NT2/D1 (cell line): ENCODE results near the gene EFCAB6.
A peak's percentile ranks its signal among the peaks of the same experiment; 100 is the strongest.

ENCODE experiments used
- DNase-seq: peaks from one replicate; pipeline ENCODE4 v3.0.0-alpha.2; 2011; ENCODE audit warnings: low read depth, low spot score
- H3K27me3 ChIP-seq: 2 replicates; pipeline ENCODE4 v1.6.0; 2011; ENCODE audit warnings: mild to moderate bottlenecking; ENCODE audit not compliant: insufficient read length, insufficient read depth
- H3K36me3 ChIP-seq: 2 replicates; pipeline ENCODE4 v1.6.1; 2011; ENCODE audit warnings: mild to moderate bottlenecking, low read length, mixed read lengths; ENCODE audit not compliant: insufficient read depth, insufficient read length
- H3K4me1 ChIP-seq: 2 replicates; pipeline ENCODE4 v1.5.1; 2011; ENCODE audit not compliant: insufficient read depth, insufficient read length
- H3K4me3 ChIP-seq: 2 replicates; pipeline ENCODE4 v1.5.1; 2011; ENCODE audit warnings: low read depth; ENCODE audit not compliant: insufficient read length
- H3K9ac ChIP-seq: 2 replicates; pipeline ENCODE4 v1.6.0; 2011; ENCODE audit warnings: low read depth; ENCODE audit not compliant: insufficient read length
- H3K9me3 ChIP-seq: 2 replicates; pipeline ENCODE4 v1.5.1; 2011; ENCODE audit warnings: mild to moderate bottlenecking, low read length; ENCODE audit not compliant: insufficient read depth
- SUZ12 ChIP-seq: IDR thresholded peaks from 2 replicates; pipeline ENCODE4 v1.6.1; 2011; ENCODE audit not compliant: insufficient read length, insufficient read depth; ENCODE audit errors: extremely low read depth
- YY1 ChIP-seq: IDR thresholded peaks from 2 replicates; pipeline ENCODE4 v1.6.1; 2011; ENCODE audit not compliant: insufficient read length, insufficient read depth
- ZNF274 ChIP-seq: IDR thresholded peaks from 2 replicates; pipeline ENCODE4 v1.6.1; 2011; ENCODE audit warnings: mild to moderate bottlenecking, low read depth, low read length

EFCAB6 gene

DNA sequence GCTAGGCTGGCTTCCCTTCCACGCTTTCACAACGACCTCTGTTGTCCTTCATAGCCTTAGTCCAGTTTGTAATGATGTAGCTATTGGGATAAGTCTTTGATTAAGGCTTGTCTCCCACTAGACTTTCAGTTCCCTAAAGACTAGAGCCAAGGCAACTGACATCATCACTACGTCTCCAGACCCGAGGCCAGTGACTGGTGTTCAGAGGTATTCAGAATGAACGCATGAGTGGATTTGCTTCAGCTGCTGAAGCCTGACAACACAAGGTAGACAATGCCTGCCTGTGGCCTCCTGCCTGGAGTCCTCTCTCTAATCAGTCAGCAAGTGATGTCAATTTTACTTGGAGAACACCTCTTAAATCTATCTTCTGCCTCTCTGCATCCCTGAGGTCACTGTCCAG is 13.6 kb downstream of the EFCAB6 start:
- TF ChIP-seq SUZ12, result no peak
- no peak for TF ChIP-seq YY1
- TF ChIP-seq ZNF274, result no peak
- Histone ChIP-seq H3K9me3 (peaks cover 9% of the 10 kb centered on the region; the same call in 1 of the 2 replicates), H3K9ac (no peak overlapping the region), H3K4me3 (no peak overlapping the region), H3K4me1 (no peaks in the 10 kb centered on the region), H3K36me3 (no peaks in the 10 kb centered on the region), H3K27me3 (no peaks in the 10 kb centered on the region)
- no peak for DNase-seq

DNA sequence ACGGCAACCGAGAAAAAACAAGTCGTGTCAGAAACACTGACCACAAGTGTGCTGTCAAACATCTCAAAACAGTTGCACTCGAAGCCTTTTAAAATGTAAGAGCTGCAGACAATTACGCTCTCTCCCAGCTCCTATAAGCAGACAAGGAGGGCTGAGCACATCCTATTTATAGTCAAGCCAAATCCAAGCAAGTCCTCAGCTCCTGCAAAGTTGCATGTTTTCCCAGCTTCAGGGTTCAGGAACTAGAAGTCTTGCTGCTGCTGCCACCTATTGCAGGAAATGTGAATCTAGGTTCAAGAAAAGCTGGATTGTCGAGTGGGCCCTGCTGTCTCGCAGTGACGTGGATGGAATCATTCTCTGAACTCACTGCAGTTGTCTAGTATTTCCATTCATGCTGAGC is 15.5 kb downstream of the EFCAB6 start:
- TF ChIP-seq ZNF274 (no peak), YY1 (no peak), SUZ12 (no peak)
- Histone ChIP-seq H3K9me3 (peaks cover 9% of the 10 kb centered on the region; the same call in 1 of the 2 replicates), H3K27me3 (no peaks in the 10 kb centered on the region)

DNA sequence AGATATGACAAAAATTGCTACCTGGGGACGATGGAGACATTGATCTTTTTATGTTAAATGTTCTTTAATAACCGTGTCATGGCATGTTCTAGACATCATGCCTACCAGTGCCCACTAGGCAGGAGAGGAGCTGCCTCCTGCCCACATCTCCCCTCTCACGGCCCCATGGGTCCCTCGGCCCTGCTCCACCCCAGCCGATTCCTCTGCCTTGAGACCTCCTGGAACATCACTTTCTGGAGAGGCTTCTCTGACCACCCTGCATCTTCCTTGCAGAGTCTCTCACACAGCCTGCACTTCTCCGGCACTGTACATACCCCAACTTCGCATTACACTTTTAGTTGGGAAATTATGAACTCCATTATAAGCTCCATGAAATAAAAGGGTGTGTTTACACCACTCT is 16.8 kb downstream of the EFCAB6 start:
- Histone ChIP-seq H3K36me3 (no peaks in the 10 kb centered on the region), H3K9ac (no peak overlapping the region), H3K4me1 (no peaks in the 10 kb centered on the region), H3K4me3 (no peak overlapping the region), H3K27me3 (no peaks in the 10 kb centered on the region), H3K9me3 (no peaks in the 10 kb centered on the region)
- no peak for TF ChIP-seq YY1
- no peak for TF ChIP-seq SUZ12
- TF ChIP-seq ZNF274, result no peak
- DNase-seq, result no peak

More for the DNA sequence above, 15.5 kb downstream of the EFCAB6 start:
- Histone ChIP-seq H3K9ac (no peak overlapping the region), H3K36me3 (no peaks in the 10 kb centered on the region), H3K4me3 (no peak overlapping the region), H3K4me1 (no peaks in the 10 kb centered on the region)
- peak; percentile 38 for DNase-seq

DNA sequence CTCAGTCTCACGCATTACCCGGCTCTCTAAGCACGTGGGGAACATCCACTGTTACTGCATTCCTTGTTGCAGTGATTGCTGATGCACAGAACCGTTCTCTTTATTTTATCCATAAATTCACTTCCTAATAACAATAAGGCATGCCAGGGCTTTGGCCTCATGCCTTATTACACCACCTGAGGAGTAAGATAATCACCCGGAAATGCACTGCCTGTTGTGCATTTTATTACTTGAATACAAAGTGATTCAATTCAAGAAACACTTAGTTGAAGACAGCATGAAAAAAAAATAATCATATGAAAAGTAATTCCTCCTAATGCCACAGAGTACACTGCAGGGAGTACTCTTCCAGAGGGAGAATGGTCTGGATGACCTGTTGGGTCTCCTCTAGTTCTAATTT is 19.2 kb downstream of the EFCAB6 start:
- H3K27me3 ChIP-seq, result no peaks in the 10 kb centered on the region
- no peak overlapping the region for H3K4me3 ChIP-seq
- TF ChIP-seq ZNF274 (no peak), SUZ12 (no peak), YY1 (no peak)
- no peaks in the 10 kb centered on the region for H3K36me3 ChIP-seq
- no peaks in the 10 kb centered on the region for H3K4me1 ChIP-seq
- DNase-seq, result no peak
- no peak overlapping the region for H3K9ac ChIP-seq
- H3K9me3 ChIP-seq, result no peaks in the 10 kb centered on the region

DNA sequence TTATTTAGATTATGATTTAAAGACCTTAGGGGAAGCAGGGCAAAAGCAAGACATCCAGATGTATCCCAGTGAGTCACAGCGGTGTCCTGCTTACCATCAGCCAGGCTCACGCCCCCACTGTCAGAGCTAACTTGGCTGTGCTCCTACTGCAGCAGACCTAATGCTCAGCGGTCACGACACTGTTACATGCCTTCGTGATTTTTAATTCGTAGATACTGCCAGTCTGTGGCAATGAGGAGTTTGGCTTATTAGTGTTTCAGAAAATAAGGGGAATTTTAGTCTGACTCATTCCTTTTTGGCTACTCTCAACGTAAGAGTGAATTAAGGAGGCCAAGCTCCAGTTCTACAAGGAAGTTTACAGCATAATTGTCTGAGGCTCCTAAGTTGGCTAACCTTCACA is 22.7 kb downstream of the EFCAB6 start:
- H3K9ac ChIP-seq, result no peak overlapping the region
- H3K9me3 ChIP-seq, result no peaks in the 10 kb centered on the region
- no peak for DNase-seq
- no peaks in the 10 kb centered on the region for H3K36me3 ChIP-seq
- no peak overlapping the region for H3K4me3 ChIP-seq
- H3K4me1 ChIP-seq, result no peaks in the 10 kb centered on the region
- TF ChIP-seq ZNF274 (no peak), SUZ12 (no peak), YY1 (no peak)
- no peaks in the 10 kb centered on the region for H3K27me3 ChIP-seq

DNA sequence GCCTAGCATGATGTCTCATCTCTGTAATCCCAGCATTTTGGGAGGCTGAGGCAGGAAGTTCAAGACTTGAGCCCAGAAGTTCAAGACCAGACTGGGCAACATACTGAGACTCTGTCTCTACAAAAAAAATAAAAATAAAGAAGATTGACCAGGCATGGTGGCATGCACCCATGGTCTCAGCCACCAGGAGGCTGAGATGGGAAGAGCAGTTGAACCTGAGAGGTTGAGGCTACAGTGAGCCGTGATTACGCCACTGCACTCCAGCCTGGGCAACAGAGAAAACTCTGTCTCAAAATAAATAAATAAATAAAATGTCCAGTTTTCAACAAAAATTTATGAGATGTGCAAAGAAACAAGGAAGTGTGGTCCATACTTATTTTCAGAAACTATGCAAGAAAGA is 28.3 kb downstream of the EFCAB6 start:
- Histone ChIP-seq H3K4me3 (no peak overlapping the region), H3K9me3 (no peaks in the 10 kb centered on the region), H3K4me1 (no peaks in the 10 kb centered on the region), H3K27me3 (no peaks in the 10 kb centered on the region), H3K9ac (no peak overlapping the region), H3K36me3 (no peaks in the 10 kb centered on the region)
- TF ChIP-seq YY1, result no peak
- no peak for TF ChIP-seq ZNF274
- no peak for TF ChIP-seq SUZ12
- no peak for DNase-seq

DNA sequence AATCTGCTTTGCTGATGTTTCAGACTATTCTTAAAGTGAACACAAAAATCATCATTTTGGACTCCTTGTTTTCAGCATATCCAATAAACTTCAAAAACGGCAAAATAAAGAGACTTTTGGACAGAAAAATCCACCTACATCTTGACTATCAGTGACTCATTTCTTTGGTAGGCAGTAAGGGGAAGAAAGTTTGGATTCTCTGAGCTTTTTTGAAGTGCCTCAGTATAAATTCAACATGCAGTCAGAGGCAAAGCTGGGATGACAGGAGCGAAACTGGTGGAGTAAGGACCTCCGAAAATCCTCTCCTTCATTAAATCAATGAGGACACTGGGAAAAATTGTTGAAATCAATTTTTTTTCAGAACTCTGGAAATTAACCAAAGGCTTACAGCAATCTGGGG is 29.7 kb downstream of the EFCAB6 start:
- no peaks in the 10 kb centered on the region for H3K36me3 ChIP-seq
- no peak overlapping the region for H3K4me3 ChIP-seq
- no peaks in the 10 kb centered on the region for H3K4me1 ChIP-seq
- no peak for TF ChIP-seq YY1
- no peak for TF ChIP-seq ZNF274
- TF ChIP-seq SUZ12, result no peak
- no peak overlapping the region for H3K9ac ChIP-seq
- H3K9me3 ChIP-seq, result no peaks in the 10 kb centered on the region
- no peak for DNase-seq
- no peaks in the 10 kb centered on the region for H3K27me3 ChIP-seq

DNA sequence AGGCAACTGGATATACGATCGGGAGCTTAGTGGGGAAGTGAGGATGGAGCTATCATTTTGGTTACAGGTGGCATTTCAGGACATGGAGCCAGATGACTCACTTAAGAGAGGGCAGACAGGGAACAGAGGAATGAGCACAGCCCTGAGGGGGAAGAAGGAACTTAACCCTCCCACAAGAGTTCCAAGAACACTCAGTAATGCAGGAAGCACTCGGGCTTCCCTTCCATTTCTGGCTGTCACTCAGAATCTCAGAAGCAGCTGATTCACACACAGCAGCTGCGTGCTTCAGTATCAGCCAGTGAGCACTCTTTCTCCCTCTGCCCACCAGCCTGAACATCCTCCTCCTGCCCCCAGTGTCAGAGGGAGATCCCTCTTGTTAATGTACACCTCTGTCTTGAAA is 34.8 kb downstream of the EFCAB6 start:
- Histone ChIP-seq H3K9ac (no peak overlapping the region), H3K27me3 (no peaks in the 10 kb centered on the region), H3K36me3 (no peaks in the 10 kb centered on the region), H3K9me3 (no peaks in the 10 kb centered on the region), H3K4me3 (no peak overlapping the region), H3K4me1 (no peaks in the 10 kb centered on the region)
- no peak for TF ChIP-seq SUZ12
- no peak for TF ChIP-seq ZNF274
- TF ChIP-seq YY1, result no peak
- no peak for DNase-seq
